HCT116 (cell line): ENCODE data around the gene SMC4. TPM values are rescaled to one million over a fixed set of nuclear protein-coding genes. Genes with fewer than 3 reads are reported as not detected.
"Not testable (repeated sequence)": the region's sequence is repeated elsewhere in the genome, so short reads cannot be mapped to it uniquely, and the experiment has no call there.

ENCODE experiments used
- ATAC-seq: fragments of 200-7000 bp; cut with Tn5 transposase; 2 replicates; pipeline ENCODE4 v1.9.1; 2020; ENCODE audit warnings: mild to moderate bottlenecking, moderate library complexity
- BruUV-seq: library from RNA; stranded (reverse); fragments of 400-500 nt; replicated peaks from 2 replicates; lab custom pipeline; 2021; lab: Mats Ljungman, UMichigan
- CTCF ChIA-PET: fragments of 300-600 bp; sonication (Branson Sonifier 250); formaldehyde crosslinking; loops from one replicate; lab custom pipeline; 2021; ENCODE audit warnings: antibody characterized with exemption; lab: Charles Lee
- POLR2A ChIA-PET: fragments of 300-600, 350-600 bp; sonication (Branson Sonifier 250); formaldehyde crosslinking; loops from one replicate; lab custom pipeline; 2021; ENCODE audit warnings: antibody characterized with exemption; lab: Charles Lee
- RAD21 ChIA-PET, 2 experiments: fragments of 300-600 bp; sonication (Branson Sonifier 250); formaldehyde crosslinking; loops; one replicate each; lab custom pipeline; 2023; ENCODE audit warnings: low total read pairs in 2 of 2; ENCODE audit not compliant: uncharacterized antibody in 2 of 2, unreplicated experiment in 2 of 2, low non-redundant PET in 1 of 2; lab: Charles Lee
- DNase-seq: peaks from one replicate; pipeline ENCODE4 v3.0.0-alpha.2; 2010; ENCODE audit warnings: low read depth, low spot score
- H2AFZ ChIP-seq: fragments of 200-600 bp; shearing (Covaris generic), sonication (generic); 2 replicates; pipeline ENCODE4 v1.6.1; 2017; ENCODE audit warnings: low read depth, mixed run types, mixed read lengths, antibody characterized with exemption, low read length; ENCODE audit not compliant: poor library complexity, severe bottlenecking
- H3K27ac ChIP-seq: 2 replicates; pipeline ENCODE4 v1.5.1; 2012; ENCODE audit warnings: low read depth, low read length
- H3K27me3 ChIP-seq: fragments of 200-600 bp; sonication (generic); 2 replicates; pipeline ENCODE4 v1.6.1; 2016; ENCODE audit warnings: mixed run types, low read length, mixed read lengths; ENCODE audit not compliant: insufficient read depth
- H3K36me3 ChIP-seq, 2 experiments: fragments of 200-500 bp in 1 of 2; fragments of 200-600 bp in 1 of 2; sonication (Bioruptor generic) in 1 of 2; sonication (generic) in 1 of 2; 2 replicates each; pipeline versions ENCODE4 v1.5.1 to v1.6.1; 2014 to 2016; ENCODE audit warnings: low read length in 2 of 2, inconsistent platforms in 1 of 2, mixed read lengths in 1 of 2, mixed run types in 1 of 2; ENCODE audit not compliant: insufficient read depth in 2 of 2, control insufficient read depth in 1 of 2
- H3K4me1 ChIP-seq, 2 experiments: fragments of 200-600 bp in 1 of 2; sonication (generic) in 1 of 2; 2 replicates each; pipeline versions ENCODE4 v1.5.1 to v1.6.1; 2012 to 2017; ENCODE audit warnings: low read length in 2 of 2, inconsistent platforms in 1 of 2, mild to moderate bottlenecking in 1 of 2, mixed read lengths in 1 of 2, mixed run types in 1 of 2, moderate library complexity in 1 of 2; ENCODE audit not compliant: insufficient read depth in 2 of 2, control insufficient read depth in 1 of 2
- H3K4me2 ChIP-seq: fragments of 200-600 bp; sonication (generic); 2 replicates; pipeline ENCODE4 v1.6.1; 2017; ENCODE audit warnings: mixed run types, low read length, mixed read lengths
- H3K4me3 ChIP-seq, 2 experiments: fragments of 200-600 bp in 1 of 2; sonication (generic) in 1 of 2; replicated peaks in 1 of 2; 2 replicates each; pipeline ENCODE4 v1.5.1; 2011 to 2016; ENCODE audit warnings: low read length in 2 of 2, control low read depth in 1 of 2, low read depth in 1 of 2, mild to moderate bottlenecking in 1 of 2, mixed read lengths in 1 of 2, mixed run types in 1 of 2
- H3K79me2 ChIP-seq: fragments of 200-600 bp; sonication (generic); 2 replicates; pipeline ENCODE4 v1.6.1; 2017; ENCODE audit warnings: mild to moderate bottlenecking, mixed run types, low read length, moderate library complexity, mixed read lengths; ENCODE audit not compliant: insufficient read depth
- H3K9ac ChIP-seq: fragments of 200-600 bp; sonication (generic); 2 replicates; pipeline ENCODE4 v1.6.1; 2016; ENCODE audit warnings: low read length, mixed read lengths
- H3K9me2 ChIP-seq: fragments of 200-600 bp; sonication (generic), shearing (Covaris generic); 2 replicates; pipeline ENCODE4 v1.6.1; 2017; ENCODE audit warnings: mixed run types, mild to moderate bottlenecking, moderate library complexity; ENCODE audit not compliant: insufficient read depth
- H3K9me3 ChIP-seq, 2 experiments: fragments of 200-500 bp in 1 of 2; fragments of 200-600 bp in 1 of 2; sonication (Bioruptor generic) in 1 of 2; sonication (generic) in 1 of 2; 2 replicates each; pipeline ENCODE4 v1.6.1; 2014 to 2017; ENCODE audit warnings: low read length in 2 of 2, mixed read lengths in 2 of 2, inconsistent platforms in 1 of 2, low read depth in 1 of 2, mild to moderate bottlenecking in 1 of 2, mixed run types in 1 of 2, moderate library complexity in 1 of 2; ENCODE audit not compliant: control insufficient read depth in 1 of 2, insufficient read depth in 1 of 2
- H4K20me1 ChIP-seq: fragments of 200-600 bp; sonication (generic), shearing (Covaris generic); 2 replicates; pipeline ENCODE4 v1.6.1; 2017; ENCODE audit warnings: mixed run types, mild to moderate bottlenecking, moderate library complexity; ENCODE audit not compliant: insufficient read depth
- JUND ChIP-seq: IDR thresholded peaks from 2 replicates; pipeline ENCODE4 v1.6.1; 2012
- SIN3A ChIP-seq: IDR thresholded peaks from 2 replicates; pipeline ENCODE4 v1.6.1; 2012; ENCODE audit warnings: low read depth
- YY1 ChIP-seq: IDR thresholded peaks from 2 replicates; pipeline ENCODE4 v1.6.1; 2011; ENCODE audit warnings: low read length, low read depth, moderate library complexity, mild to moderate bottlenecking; ENCODE audit not compliant: insufficient replicate concordance; ENCODE audit errors: extremely low read depth
- intact Hi-C: fragments of 100-400 bp; cut with micrococcal nuclease; formaldehyde crosslinking; loops from 2 replicates; pipeline ENCODE4 v1.10.0; 2022
- total RNA-seq: library from RNA; stranded (reverse); gene quantifications from one replicate; pipeline ENCODE4 v1.2.1, GENCODE V29; 2021; ENCODE audit not compliant: unreplicated experiment
- TF ChIP-seq, protein P1 (sequence below), 3 experiments: fragments of 200-600 bp in 1 of 3; sonication (generic) in 1 of 3; IDR thresholded peaks in 2 of 3; conservative IDR thresholded peaks in 1 of 3; 2 replicates each; pipeline ENCODE4 v1.5.1; 2012 to 2017; ENCODE audit warnings: low read depth in 2 of 3, low read length in 2 of 3, antibody characterized with exemption in 1 of 3, borderline replicate concordance in 1 of 3, control low read depth in 1 of 3, mild to moderate bottlenecking in 1 of 3, mixed read lengths in 1 of 3, mixed run types in 1 of 3, moderate library complexity in 1 of 3; ENCODE audit not compliant: insufficient read depth in 1 of 3
- TF ChIP-seq, protein P2 (sequence below): IDR thresholded peaks from 2 replicates; pipeline ENCODE4 v1.6.1; 2011; ENCODE audit warnings: mild to moderate bottlenecking, low read length, moderate library complexity; ENCODE audit not compliant: insufficient replicate concordance; ENCODE audit errors: extremely low read depth
- TF ChIP-seq, protein P3 (sequence below): IDR thresholded peaks from 2 replicates; pipeline ENCODE4 v1.6.1; 2012

Gene SMC4
- total RNA-seq, 1 experiment from 2014 or later, result 123 TPM

DNA sequence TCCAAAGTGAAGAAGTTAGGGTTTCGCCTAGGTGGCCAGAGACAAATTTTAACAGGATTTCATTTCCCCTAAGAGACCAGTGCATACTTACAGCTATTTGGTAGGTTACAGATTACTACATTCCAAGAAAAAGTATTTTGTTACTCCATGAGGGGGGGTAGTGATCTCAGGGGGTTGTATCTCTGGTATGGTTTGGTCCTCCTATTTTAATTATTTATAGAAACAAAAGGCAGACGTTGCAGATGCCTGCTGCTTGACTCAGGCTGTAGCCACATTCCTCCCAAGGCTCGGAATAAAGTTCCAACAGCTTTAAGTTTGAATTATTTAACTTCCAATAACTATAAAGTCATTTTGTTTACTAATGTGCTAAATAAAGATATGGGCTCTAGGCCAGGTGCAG, 51.4 kb downstream of the SMC4 start (continued):
- TF ChIP-seq, protein P1, sequence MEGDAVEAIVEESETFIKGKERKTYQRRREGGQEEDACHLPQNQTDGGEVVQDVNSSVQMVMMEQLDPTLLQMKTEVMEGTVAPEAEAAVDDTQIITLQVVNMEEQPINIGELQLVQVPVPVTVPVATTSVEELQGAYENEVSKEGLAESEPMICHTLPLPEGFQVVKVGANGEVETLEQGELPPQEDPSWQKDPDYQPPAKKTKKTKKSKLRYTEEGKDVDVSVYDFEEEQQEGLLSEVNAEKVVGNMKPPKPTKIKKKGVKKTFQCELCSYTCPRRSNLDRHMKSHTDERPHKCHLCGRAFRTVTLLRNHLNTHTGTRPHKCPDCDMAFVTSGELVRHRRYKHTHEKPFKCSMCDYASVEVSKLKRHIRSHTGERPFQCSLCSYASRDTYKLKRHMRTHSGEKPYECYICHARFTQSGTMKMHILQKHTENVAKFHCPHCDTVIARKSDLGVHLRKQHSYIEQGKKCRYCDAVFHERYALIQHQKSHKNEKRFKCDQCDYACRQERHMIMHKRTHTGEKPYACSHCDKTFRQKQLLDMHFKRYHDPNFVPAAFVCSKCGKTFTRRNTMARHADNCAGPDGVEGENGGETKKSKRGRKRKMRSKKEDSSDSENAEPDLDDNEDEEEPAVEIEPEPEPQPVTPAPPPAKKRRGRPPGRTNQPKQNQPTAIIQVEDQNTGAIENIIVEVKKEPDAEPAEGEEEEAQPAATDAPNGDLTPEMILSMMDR (IDR thresholded peaks at IDR 0.05 in 2 of 3, conservative IDR thresholded peaks at IDR 0.05 in 1 of 3; ENCODE audit: borderline replicate concordance in 1 of 3, insufficient read depth in 1 of 3, low read depth in 2 of 3, low read length in 2 of 3), result no peak
- TF ChIP-seq, protein P2, sequence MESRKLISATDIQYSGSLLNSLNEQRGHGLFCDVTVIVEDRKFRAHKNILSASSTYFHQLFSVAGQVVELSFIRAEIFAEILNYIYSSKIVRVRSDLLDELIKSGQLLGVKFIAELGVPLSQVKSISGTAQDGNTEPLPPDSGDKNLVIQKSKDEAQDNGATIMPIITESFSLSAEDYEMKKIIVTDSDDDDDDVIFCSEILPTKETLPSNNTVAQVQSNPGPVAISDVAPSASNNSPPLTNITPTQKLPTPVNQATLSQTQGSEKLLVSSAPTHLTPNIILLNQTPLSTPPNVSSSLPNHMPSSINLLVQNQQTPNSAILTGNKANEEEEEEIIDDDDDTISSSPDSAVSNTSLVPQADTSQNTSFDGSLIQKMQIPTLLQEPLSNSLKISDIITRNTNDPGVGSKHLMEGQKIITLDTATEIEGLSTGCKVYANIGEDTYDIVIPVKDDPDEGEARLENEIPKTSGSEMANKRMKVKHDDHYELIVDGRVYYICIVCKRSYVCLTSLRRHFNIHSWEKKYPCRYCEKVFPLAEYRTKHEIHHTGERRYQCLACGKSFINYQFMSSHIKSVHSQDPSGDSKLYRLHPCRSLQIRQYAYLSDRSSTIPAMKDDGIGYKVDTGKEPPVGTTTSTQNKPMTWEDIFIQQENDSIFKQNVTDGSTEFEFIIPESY, result no peak
- no peak for TF ChIP-seq JUND

DNA sequence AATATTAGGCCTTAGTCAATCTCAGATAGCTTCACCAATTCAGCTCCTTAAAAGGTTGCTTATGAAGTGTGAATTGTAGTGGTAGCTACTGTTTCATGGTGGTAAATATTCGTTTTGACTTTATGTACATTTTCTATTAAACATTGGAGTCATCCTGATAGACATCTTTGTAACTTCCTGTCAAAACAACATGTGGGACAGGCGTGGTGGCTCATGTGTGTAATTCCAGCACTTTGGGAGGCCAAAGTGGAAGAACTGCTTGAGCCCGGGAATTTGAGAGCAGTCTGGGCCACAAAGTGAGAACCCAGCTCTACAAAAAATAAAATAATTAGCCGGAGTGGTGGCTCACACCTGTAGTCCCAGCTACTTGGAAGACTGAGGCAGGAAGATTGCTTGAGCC, 52.2 kb downstream of the SMC4 start:
- CTCF ChIA-PET, result no interaction called here
- Histone ChIP-seq H3K9me2 (no peaks in the 10 kb centered on the region), H3K4me2 (no peak overlapping the region), H3K9me3 (no peaks in the 10 kb centered on the region), H3K79me2 (peaks cover 30% of the 10 kb centered on the region), H3K4me1 (peaks cover 8 to 30% of the 10 kb centered on the region in 2 experiments), H2AFZ (no peak overlapping the region), H3K27me3 (no peaks in the 10 kb centered on the region), H3K36me3 (peaks cover 0 to 11% of the 10 kb centered on the region in 2 experiments; a peak in 1 of 4 replicates), H3K4me3 (no peak overlapping the region), H3K9ac (no peak overlapping the region), H3K27ac (no peak overlapping the region), H4K20me1 (no peaks in the 10 kb centered on the region)
- ATAC-seq (no peak), DNase-seq (no peak)
- BruUV-seq, result no TSS peak
- RAD21 ChIA-PET, result no interaction called here
- intact Hi-C loops, result no loop called here
- POLR2A ChIA-PET, result no interaction called here
- no peak for TF ChIP-seq YY1
- TF ChIP-seq, protein P3, sequence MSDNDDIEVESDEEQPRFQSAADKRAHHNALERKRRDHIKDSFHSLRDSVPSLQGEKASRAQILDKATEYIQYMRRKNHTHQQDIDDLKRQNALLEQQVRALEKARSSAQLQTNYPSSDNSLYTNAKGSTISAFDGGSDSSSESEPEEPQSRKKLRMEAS, result no peak
- TF ChIP-seq SIN3A, result no peak

DNA sequence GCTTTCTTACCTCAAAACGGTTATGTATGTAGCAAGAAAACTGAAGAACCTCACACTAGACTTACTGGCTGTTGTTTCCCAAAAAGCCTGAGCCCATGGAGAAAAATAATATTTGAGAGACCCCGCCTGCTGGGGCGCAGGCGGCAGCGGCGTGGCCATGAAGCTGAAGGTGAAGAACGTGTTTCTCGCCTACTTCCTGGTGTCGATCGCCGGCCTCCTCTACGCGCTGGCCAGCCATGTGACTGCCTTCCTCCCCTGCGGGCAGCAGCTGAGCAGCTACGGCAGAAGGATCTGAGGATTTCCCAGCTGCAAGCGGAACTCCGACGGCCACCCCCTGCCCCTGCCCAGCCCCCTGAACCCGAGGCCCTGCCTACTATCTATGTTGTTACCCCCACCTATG, 52.8 kb downstream of the SMC4 start:
- POLR2A ChIA-PET, H3K27me3 ChIP-seq, H4K20me1 ChIP-seq, H3K4me2 ChIP-seq, RAD21 ChIA-PET, ATAC-seq, H3K4me3 ChIP-seq, H3K9me3 ChIP-seq, H3K36me3 ChIP-seq, BruUV-seq, CTCF ChIA-PET, H3K27ac ChIP-seq, DNase-seq, H3K9me2 ChIP-seq, H2AFZ ChIP-seq, intact Hi-C loops, H3K9ac ChIP-seq: not testable (repeated sequence)
- Histone ChIP-seq H3K79me2 (peaks cover 23% of the 10 kb centered on the region), H3K4me1 (peaks cover 8 to 27% of the 10 kb centered on the region in 2 experiments)
